Right renal pelvis (tissue), 4 donors: ENCODE measurements around the gene TMEM205. TPM values are rescaled to one million over a fixed set of nuclear protein-coding genes. Genes with fewer than 3 reads are reported as not detected.
A peak's percentile ranks its signal among the peaks of the same experiment; 100 is the strongest.
"Not testable (repeated sequence)": the region's sequence is repeated elsewhere in the genome, so short reads cannot be mapped to it uniquely, and the experiment has no call there.

ENCODE experiments used
- DNase-seq, 4 donors: peaks; one replicate each; pipeline ENCODE4 v3.0.0-alpha.2; 2013; ENCODE audit warnings: low read depth in 4 of 4, low spot score in 3 of 4, missing footprints in 1 of 4
- polyA plus RNA-seq, 4 donors: library from polyadenylated mRNA; unstranded; fragments of 120-200 nt; gene quantifications; one replicate each; pipeline ENCODE4 v1.2.1, GENCODE V29; 2013; ENCODE audit not compliant: insufficient read length in 4 of 4

TMEM205 gene
- polyA plus RNA-seq, 4 donors = 122 to 159 (median 132) TPM

- DNase-seq = no peak
These were observed 805 bp downstream of the TMEM205 start for GRCh38 chr19:11345122-11345803.

- DNase-seq = no peak
These were observed 3.6 kb downstream of the TMEM205 start for GRCh38 chr19:11342429-11342828.

- not testable (repeated sequence) for DNase-seq
These were observed 6.0 kb downstream of the TMEM205 start for GRCh38 chr19:11340099-11340467.

- peak; percentile 83 to 88 (median 84) for DNase-seq
These were observed 6.6 kb downstream of the TMEM205 start, which contains the start of gene RAB3D for GRCh38 chr19:11339254-11340098. TSS of gene RAB3D (minus strand) at chr19:11339657. CDS start at chr19:11337399, 2,258 bp downstream.

- DNase-seq = no peak
These were observed 7.4 kb downstream of the TMEM205 start for GRCh38 chr19:11338569-11339253.

GRCh38 chr19:11338121-11338520, 7.9 kb downstream of the TMEM205 start:
- no peak for DNase-seq

- no peak for DNase-seq
These were observed 9.0 kb downstream of the TMEM205 start for GRCh38 chr19:11337080-11337479.

GRCh38 chr19:11335449-11336146, 10.5 kb downstream of the TMEM205 start:
- DNase-seq = no peak

- DNase-seq = not testable (repeated sequence)
These were observed 12.2 kb downstream of the TMEM205 start for GRCh38 chr19:11333838-11334237.

GRCh38 chr19:11332822-11333221, 13.2 kb downstream of the TMEM205 start:
- DNase-seq = no peak

GRCh38 chr19:11331502-11331901, 14.6 kb downstream of the TMEM205 start:
- DNase-seq = no peak

GRCh38 chr19:11330127-11330526, 15.9 kb downstream of the TMEM205 start:
- no peak for DNase-seq

- no peak for DNase-seq
These were observed 20.5 kb downstream of the TMEM205 start for GRCh38 chr19:11325544-11325943.

- no peak for DNase-seq
These were observed 21.2 kb downstream of the TMEM205 start for GRCh38 chr19:11324748-11325389.

- peak; percentile 43 to 72 (median 66) for DNase-seq
These were observed 21.9 kb downstream of the TMEM205 start for GRCh38 chr19:11324079-11324661.

GRCh38 chr19:11323601-11324078, 22.4 kb downstream of the TMEM205 start:
- DNase-seq = no peak

- DNase-seq = no peak
These were observed 23.6 kb downstream of the TMEM205 start for GRCh38 chr19:11322269-11323024.

- DNase-seq = no peak
These were observed 24.6 kb downstream of the TMEM205 start for GRCh38 chr19:11321191-11322126.
